ENCODE data around the gene ARHGAP24.
"Not testable (repeated sequence)": the region's sequence is repeated elsewhere in the genome, so short reads cannot be mapped to it uniquely, and the experiment has no call there.

ARHGAP24 gene

DNA sequence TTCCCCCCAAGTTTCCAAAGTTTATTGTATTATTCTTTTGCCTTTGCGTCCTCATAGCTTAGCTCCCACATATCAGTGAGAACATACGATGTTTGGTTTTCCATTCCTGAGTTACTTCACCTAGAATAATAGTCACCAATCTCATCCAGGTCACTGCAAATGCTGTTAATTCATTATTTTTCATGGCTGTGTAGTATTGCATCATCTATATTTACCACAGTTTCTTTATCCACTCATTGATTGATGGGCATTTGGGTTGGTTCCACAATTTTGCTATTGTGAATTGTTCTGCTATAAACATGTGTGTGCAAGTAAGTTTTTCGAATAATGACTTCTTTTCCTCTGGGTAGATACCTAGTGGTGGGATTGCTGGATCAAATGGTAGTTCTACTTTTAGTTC lies 43.6 kb downstream of the ARHGAP24 start:
- DNase-seq (ENCODE audit: low spot score): not testable (repeated sequence)

DNA sequence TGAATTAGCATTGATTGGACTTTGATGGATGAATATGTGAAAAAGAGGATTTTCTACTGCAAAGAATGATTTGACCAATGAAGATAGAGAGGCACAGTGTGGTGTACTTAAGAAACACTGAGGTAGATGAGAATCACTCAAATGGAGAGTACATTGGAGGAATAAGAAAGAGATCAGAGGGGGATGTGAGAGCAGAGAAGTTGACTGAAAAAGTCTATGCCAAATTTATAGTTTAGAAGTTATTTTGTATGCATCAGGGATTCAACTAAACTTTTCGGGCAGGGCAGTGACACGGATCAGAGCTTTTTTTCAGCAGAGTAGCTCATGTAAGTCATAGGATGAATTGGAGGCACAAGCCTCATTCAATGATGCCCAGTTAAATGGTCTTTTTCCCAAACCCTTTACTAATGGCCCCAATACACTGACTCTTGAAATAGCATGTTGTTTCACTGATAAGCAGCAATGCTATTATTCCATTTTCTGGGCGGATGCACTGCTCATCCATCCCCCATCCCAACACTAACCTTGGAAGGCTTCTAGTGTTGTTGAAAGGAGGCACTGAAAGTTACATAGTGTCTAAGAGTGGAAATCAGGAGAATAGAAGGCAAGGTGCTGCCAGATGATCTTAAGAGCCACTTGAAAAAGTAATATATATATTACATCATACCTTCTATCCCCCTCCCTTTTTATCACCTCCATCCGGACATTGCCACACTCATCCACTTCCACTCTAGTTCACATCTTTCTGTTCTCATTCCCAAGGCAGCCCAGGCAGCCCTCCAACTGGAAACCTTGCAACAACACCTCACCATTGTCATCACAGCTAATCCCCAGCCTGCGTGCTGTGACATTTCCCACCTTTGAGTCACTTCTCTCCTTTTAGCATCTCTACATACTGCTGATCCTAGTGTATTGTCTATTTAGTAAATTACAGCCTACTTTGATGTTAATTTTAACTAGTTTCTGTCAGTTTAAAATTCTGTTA lies 46.1 kb downstream of the ARHGAP24 start:
- no peak for DNase-seq (ENCODE audit: low spot score)

DNA sequence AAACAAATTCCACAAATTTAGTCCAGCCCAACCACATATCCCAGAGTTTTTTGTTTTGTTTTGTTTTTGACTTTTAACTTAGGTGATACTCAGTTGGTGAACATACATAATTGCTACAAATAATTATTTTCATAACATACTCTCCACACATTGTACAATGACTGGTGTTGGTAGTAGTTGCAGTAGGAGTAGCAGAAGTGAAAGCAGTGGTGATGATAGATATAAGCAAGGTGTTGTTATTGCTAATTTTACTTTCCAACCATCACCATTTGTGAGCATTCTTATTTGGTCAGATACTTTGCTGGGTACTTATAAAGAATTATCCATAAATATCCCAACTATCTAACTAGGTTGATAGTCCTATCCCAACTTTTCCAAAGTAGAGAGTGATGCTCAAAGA lies 47.3 kb downstream of the ARHGAP24 start:
- DNase-seq (ENCODE audit: low spot score): no peak

DNA sequence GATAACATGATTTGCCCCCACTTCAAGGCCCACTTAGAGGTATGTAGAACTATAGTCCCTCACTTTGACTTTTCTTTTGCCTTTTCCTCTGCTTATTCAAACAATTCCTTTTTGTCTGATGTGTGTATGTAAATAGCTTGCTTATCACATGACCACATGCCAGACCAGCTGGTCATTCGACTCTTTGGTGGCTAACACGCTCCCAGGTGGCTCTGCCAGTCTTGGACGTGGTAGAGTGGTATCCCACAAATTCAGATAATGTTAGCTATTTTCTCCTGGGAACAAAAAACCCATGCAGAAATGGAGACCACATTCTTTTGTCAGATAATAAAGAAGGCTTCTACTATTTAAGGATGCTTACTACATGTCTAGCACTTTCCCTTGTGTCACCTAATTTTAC lies 47.9 kb downstream of the ARHGAP24 start:
- DNase-seq (ENCODE audit: low spot score): no peak

DNA sequence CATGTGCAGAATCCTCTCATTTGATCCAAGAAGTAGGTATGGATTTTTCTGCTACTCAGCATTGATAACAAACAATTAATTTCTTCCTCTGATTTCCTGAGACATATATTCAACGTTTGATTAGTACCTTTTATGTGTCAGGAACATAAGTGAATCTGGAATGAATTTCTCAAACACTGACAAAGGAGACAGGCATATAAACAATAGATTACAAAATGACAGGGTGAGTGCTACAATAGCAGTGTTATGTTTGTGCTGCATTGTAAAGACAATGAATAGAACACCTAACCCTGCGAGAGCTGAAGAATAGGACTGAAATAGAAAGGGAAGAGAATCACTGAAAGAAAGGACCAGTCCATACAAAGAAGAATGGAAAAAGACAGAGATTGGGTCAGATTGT lies 52.9 kb downstream of the ARHGAP24 start:
- DNase-seq (ENCODE audit: low spot score): no peak

DNA sequence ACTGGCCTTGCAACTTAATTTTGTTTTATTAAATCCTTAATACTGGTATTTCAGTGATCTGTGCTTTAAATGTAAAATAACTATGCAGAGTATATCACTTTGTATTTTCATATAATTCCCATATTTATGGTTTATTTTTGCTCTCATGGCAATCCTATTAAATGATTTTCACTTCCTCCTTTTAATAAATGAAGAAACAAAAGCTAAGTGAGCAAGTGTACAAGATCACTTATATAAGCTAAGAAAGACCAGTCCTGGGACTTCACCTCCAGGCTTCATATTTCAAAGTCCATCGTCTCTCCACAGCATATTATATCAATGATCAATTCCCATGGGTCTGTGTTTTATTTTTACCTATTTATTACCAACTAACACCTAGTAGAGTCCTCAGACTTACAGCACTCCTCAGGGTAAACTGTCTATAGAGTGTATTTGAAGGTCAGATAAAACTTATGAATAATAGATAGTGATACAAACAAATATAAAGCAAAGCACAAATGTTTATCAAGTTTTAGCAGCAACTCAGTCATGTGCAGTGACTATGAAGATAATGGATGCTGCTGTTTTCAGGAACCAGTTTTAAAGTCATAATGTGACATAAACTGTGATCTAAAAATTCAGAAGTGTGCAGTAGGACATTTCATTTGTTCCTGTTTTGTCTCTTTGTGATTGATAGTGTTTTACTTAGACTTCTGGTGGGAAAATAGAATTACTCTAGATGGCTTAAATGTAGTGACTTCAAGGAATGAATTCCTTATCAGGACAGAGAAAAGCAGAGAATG lies 56.8 kb downstream of the ARHGAP24 start:
- no peak for DNase-seq (ENCODE audit: low spot score)

DNA sequence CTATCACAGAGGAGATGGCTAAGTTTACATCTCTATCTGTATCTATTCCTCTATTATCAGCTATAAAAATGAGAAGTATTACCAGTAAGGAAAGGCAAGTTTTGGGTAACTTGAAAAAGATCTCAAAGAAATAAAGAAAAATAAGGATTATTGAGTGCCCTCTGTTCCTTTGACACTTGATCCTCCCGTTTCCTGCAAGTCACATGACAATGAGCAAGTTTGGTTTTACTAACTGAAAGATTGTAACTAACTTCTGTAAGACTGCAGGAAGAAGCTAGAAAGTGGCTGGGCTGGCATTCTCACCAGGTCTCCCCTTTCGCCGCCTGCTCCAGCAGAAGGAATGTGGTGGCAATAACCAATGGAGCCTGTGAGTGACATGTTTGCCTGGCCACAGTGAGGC lies 59.2 kb downstream of the ARHGAP24 start:
- DNase-seq (ENCODE audit: low spot score): no peak

DNA sequence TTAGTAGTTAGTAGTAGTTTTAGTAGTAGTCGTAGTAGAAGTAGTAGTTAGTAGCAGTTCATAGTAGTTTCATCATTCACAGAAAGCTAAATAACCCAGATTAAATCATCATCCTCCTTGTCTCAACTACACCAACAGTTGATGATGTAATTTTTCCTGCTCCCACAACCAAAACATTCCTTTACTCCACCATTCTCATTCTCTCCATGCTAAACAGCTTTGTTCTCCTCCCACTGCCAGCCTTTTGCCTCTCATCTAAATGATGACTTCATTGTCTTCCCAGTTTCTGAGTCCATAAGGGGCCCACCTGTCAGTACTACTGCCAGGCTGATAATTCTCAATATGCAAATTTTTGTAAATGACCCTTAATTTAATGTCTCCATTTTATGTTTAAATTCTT lies 68.9 kb downstream of the ARHGAP24 start:
- peak; percentile 17 for DNase-seq (ENCODE audit: low spot score)

DNA sequence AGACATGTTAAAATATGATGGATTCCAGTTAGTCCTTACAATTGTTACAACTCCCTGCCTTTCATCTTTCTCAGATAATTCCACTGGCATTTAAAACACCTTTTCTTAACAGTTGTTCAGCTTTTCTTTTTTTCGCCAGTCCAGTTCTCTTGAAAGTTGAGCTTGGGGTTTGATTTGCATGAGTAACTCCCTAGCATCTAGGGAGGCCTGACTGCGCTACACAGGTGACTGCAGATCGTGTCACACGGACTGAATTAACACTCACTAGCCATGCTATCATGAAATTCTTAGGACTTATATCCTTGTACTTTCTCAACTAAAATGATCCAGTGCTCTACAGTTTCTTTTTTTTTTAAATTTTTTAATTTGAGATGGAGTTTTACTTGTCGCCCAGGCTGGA lies 69.8 kb downstream of the ARHGAP24 start:
- no peak for DNase-seq (ENCODE audit: low spot score)

DNA sequence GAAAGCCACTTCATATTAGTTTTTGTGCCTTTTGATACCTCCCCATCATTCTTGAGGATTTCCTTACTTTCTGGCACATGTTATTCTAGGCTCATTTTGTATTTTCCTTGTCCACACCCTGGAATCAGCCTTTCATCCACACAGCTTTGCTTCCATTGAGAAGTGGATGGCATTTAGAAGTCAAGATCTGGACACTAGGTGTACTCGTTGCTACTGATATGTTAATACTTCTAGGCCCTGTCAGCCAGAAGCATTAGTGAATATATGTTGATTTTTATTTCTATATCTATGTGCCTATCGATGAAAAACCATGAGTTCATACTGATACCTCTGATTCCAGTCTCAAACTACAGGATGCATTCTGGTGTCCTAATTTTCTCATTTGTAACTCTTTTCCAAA lies 73.2 kb downstream of the ARHGAP24 start:
- no peak for DNase-seq (ENCODE audit: low spot score)

DNA sequence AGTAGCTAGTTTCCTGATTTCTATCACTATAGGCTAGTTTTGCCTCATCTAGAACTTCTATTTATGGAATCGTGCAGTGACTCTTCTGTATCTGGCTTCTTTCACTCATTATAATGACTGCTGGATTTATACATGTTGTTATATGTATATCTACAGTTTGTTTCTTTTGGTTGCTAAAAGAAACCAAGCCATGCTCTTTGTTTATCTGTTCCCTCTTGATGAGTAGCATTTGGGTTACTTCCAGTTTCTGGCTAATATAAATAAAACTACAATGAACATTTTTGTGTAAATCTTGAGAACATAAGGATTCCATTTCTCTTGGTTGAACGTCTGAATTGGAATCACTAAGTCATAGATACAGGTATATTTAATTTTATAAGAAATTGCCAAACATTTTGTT lies 73.9 kb downstream of the ARHGAP24 start:
- DNase-seq (ENCODE audit: low spot score): no peak

DNA sequence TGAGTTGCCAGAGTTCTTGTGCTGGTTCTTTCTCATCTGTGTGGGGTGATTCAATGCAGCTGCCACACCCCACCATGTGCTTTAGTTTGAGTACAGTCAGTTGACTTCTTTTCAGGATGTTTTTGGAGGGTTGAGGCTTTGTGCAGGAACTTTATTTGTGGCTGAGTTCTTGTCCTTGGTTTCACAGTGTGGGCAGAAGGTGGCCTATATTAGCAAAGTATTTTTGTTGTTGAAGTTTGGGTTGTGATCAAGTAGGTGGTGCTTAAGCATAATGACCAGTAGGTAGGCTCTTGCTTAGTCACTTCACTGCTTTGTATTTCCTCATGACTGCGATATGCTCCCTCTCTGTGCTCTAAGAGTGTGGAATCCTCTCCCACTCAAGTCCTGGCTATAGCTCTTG lies 80.3 kb downstream of the ARHGAP24 start:
- DNase-seq (ENCODE audit: low spot score): no peak

DNA sequence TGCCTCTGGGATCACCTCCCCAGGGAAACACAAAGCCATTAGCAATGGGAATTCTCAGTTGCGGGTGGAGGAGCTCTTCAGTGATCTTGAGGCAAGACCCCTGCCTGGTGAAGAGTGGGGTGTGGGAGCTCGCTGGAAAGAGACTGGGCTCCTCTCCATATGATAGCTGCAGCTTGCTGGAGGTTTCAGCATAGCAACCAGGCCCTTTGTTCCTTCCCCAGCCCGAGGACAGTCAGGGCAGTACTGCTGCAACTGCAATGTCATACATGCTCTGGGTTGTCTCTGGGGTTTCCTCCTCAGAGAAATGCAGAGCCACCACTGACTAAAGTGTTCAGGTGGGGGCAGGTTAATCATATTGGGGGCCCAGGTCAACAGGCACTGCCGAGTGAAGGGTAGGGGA lies 81.3 kb downstream of the ARHGAP24 start:
- no peak for DNase-seq (ENCODE audit: low spot score)

DNA sequence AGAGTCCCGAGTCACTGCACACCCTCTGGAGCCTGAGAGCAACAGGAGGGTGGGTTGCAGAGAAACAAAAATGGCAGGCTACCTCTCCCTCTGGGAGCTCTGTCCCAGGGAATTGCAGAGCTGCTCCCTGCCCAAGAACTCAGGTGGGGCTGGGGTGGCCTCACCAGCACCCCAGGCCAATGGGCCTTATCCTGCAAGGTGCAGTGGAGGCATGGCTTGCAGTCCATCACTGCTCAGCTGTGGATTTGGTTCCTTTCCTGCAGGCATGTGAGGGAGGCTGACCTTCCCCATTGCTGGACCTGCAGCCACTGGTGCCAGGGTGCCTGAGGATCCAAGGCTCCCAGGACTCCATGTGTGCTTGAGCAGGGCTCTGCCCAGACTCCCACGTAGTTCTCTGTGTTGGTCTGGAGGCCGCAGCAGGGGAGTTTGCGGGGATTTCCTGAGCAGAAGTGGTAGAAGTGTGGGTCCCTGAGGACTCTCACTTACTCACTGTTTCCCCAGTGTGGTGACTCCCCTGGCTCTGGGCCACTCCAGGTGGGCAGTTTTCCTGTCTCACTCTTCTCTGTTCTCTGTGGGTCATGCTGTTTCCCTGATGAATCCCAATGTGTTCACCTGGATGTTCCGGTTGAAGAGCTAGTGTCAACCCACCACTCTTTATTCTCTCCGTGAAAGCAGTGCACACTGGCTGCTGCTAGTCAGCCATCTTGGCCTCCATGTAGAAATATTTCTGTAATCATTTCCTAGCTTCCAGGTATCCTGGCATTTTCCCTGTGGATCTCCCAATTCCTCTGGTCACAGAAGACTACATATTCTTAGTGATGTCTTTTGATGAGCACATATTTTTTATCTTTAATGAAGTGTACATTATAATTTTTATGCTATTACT lies 82.3 kb downstream of the ARHGAP24 start:
- DNase-seq (ENCODE audit: low spot score): no peak

DNA sequence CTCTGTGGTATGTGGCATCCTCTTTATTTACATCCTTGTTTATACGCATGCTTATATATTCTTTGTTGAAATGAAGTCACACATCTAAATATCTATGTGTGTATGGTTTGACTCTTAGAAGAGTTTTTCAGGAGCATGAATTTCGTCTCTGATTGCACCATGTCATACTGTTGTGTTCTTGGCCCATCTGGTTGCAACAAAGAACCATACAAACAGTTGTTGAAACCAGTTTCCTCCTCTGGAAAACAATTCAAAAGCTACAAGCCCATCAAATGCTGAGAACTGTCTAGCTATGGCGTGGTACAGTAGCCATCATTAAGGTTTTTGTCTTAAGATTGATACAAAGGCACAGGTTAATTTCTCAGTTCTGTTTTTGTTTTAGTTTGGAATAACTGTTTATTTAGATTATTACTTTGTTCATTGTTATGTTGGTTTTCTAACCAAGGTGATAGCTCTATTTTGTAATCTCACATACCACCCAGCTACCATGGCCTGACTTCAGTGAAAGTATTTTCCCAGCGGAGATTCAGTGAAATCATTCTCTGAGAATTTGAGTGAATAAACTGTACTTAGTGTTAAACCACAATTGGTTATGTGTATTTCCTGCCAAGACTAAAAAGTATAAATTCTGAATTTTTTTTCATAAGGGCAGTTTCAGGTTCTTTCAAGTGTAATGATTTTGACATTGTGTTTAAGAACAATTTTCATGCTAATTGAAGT lies 91.0 kb downstream of the ARHGAP24 start:
- no peak for DNase-seq (ENCODE audit: low spot score)

DNA sequence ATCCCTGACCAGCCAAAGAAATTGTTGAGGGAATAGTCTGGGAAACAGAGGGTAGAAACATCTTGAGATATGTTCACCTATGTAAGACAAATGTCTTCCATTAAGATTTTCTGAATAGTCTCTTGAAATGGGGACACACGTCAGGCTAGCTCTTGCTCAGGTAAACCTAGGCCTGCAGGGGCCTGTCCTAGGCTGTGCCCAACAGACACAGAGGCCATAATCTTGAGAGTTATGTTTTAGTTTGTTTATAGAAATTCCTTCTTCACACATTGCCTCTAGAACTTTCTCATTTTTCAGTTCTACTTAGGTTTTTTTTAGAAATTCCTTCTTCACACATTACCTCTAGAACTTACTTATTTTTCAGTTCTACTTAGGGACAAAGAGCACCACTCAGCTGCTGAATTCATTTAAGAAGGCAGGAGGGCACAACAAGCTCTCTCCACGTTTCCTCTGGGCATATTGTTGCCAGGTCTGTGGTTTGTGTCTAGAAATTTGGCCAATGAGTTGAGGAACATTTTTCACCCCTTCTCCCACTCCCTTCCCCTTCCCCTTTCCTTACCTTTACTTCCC lies 94.9 kb downstream of the ARHGAP24 start:
- DNase-seq (ENCODE audit: low spot score): no peak

DNA sequence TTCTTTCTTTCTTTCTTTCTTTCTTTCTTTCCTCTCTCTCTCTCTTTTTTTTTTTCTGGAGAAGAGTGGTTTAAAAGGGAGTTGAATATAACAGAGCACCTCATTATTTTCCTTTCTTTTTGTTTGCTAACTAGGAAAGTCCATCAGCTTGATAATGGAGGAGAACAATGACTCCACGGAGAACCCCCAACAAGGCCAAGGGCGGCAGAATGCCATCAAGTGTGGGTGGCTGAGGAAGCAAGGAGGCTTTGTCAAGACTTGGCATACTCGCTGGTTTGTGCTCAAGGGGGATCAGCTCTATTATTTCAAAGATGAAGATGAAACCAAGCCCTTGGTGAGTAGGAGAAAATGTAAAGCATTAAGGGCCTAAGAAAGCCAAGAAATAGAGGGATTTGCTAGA lies 95.4 kb downstream of the ARHGAP24 start:
- DNase-seq (ENCODE audit: low spot score): peak; percentile 5

DNA sequence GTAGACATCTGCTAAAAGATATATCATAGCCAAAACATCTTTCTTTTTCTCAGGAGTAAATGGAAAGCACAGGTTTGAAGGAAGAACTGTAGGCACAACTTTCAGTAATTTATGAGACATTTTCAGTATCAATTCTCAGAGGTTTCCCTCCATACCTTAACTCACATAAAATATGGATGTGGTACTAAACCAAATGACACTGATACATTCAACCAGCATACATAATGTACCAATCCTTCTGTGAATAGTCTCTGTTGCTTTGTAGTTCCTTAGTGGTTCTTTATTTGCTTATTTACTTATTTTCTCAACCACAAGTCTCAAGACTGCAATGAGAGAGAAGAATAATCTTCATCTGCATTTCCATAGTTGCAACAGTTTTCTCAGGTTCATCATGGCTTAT lies 96.1 kb downstream of the ARHGAP24 start:
- no peak for DNase-seq (ENCODE audit: low spot score)

DNA sequence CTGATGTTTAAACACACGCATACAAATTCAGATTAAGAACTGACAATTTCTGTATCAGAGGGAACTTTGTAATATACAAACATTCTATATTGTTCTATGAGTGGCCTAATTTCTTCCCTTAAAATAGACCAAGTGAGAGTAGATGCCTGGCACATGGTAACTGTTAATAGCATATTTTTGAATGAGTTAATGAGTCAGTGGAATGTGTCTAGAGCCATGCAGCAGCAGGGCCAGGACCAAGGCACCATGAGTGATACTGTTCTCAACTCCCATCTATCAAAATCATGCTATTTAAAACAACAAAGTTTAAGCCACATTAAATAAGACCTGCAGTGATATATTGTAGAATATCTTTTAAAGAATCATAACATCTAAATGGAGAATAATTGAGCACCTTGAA lies 98.3 kb downstream of the ARHGAP24 start:
- no peak for DNase-seq (ENCODE audit: low spot score)

DNA sequence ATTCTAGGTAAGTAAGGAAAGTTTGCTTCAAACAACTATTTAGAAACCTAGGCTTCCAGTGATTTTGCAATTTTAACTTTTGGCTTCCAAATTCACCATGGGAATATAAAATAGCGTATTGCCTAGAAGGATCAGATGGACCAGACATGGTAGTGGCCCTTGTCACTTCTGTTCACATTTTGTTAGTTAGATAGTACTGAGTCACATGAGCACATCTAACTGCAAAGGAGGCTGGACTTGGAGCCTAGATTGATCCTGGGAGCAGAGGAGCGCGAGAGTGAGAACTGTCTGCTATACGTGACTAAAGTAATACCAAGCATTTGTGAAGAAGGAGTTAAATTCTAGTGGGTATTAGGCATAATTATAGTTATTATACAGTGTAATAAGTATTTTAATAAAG lies 102.4 kb downstream of the ARHGAP24 start:
- DNase-seq (ENCODE audit: low spot score): no peak

DNA sequence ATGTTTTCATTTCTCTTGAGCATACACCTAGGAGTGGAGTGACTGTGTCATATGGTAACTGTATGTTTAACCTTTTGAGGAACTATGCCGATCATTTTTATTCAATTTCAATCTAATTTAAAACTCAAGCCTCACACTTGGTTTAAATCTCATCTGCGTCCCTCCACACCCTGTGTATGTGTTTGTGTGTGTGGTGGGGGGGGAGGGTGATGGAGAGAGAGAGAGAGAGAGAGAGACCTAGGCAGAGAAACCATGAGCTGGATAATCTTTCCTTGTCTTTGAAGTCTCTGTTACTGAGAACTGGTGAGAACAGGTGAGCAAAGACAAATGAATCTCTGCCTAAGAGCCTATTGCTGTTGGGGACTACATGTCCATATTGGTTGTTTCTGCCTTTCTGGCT lies 105.0 kb downstream of the ARHGAP24 start:
- no peak for DNase-seq (ENCODE audit: low spot score)
